ENCODE data around the gene CPED1.

- no peak for TF ChIP-seq CTCF (IDR thresholded peaks at IDR 0.05)
- no peak for TF ChIP-seq POLR2A (IDR thresholded peaks at IDR 0.05)
- no peak for TF ChIP-seq EP300 (IDR thresholded peaks at IDR 0.05; ENCODE audit: low read depth)
- no peak for TF ChIP-seq POLR2AphosphoS5 (IDR thresholded peaks at IDR 0.05)
Measured at GRCh38 chr7:121057878-121058277, 69.4 kb downstream of the CPED1 start.

Data from transverse colon (tissue), 4 donors.